Measurements from ENCODE around the gene VCAN. TPM values are rescaled to one million over a fixed set of nuclear protein-coding genes. Genes with fewer than 3 reads are reported as not detected.

Gene VCAN
- polyA plus RNA-seq, 1 donor from 2014 or later, result 1,185 TPM

- H2AFZ ChIP-seq (ENCODE audit: low read depth, low read length), result no peak overlapping the region
- H3K27ac ChIP-seq (ENCODE audit: low read length), result no peak overlapping the region
- no peak for TF ChIP-seq CTCF (IDR thresholded peaks at IDR 0.05; ENCODE audit: poor library complexity, severe bottlenecking)
- TF ChIP-seq MXI1 (conservative IDR thresholded peaks at IDR 0.05; ENCODE audit: poor library complexity, severe bottlenecking), result no peak
- TF ChIP-seq TAF1 (IDR thresholded peaks at IDR 0.05; ENCODE audit: low read depth), result no peak
- no peak for TF ChIP-seq EZH2 (IDR thresholded peaks at IDR 0.05; ENCODE audit: borderline replicate concordance, insufficient read depth, low read length, poor library complexity, severe bottlenecking)
- no peak for TF ChIP-seq RAD21 (conservative IDR thresholded peaks at IDR 0.05)
- no peak for TF ChIP-seq SMC3 (conservative IDR thresholded peaks at IDR 0.05; ENCODE audit: poor library complexity)
- TF ChIP-seq, protein P1, sequence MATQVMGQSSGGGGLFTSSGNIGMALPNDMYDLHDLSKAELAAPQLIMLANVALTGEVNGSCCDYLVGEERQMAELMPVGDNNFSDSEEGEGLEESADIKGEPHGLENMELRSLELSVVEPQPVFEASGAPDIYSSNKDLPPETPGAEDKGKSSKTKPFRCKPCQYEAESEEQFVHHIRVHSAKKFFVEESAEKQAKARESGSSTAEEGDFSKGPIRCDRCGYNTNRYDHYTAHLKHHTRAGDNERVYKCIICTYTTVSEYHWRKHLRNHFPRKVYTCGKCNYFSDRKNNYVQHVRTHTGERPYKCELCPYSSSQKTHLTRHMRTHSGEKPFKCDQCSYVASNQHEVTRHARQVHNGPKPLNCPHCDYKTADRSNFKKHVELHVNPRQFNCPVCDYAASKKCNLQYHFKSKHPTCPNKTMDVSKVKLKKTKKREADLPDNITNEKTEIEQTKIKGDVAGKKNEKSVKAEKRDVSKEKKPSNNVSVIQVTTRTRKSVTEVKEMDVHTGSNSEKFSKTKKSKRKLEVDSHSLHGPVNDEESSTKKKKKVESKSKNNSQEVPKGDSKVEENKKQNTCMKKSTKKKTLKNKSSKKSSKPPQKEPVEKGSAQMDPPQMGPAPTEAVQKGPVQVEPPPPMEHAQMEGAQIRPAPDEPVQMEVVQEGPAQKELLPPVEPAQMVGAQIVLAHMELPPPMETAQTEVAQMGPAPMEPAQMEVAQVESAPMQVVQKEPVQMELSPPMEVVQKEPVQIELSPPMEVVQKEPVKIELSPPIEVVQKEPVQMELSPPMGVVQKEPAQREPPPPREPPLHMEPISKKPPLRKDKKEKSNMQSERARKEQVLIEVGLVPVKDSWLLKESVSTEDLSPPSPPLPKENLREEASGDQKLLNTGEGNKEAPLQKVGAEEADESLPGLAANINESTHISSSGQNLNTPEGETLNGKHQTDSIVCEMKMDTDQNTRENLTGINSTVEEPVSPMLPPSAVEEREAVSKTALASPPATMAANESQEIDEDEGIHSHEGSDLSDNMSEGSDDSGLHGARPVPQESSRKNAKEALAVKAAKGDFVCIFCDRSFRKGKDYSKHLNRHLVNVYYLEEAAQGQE (IDR thresholded peaks at IDR 0.05; ENCODE audit: borderline replicate concordance), result no peak
- no peak for TF ChIP-seq EP300 (conservative IDR thresholded peaks at IDR 0.05; ENCODE audit: poor library complexity, severe bottlenecking)
- no peak for TF ChIP-seq POLR2AphosphoS5 (IDR thresholded peaks at IDR 0.05)
- peaks cover 98% of the 10 kb centered on the region for H3K79me2 ChIP-seq (replicated peaks; ENCODE audit: insufficient read depth, low read length)
- H3K9ac ChIP-seq (ENCODE audit: low read length), result no peak overlapping the region
- H3F3A ChIP-seq (ENCODE audit: insufficient read depth, low read length, poor library complexity, severe bottlenecking), result peaks cover 8% of the 10 kb centered on the region
- H3K9me3 ChIP-seq (ENCODE audit: low read length), result no peaks in the 10 kb centered on the region
- no peaks in the 10 kb centered on the region for H3K27me3 ChIP-seq (ENCODE audit: insufficient read depth, low read depth, low read length)
- peak overlapping the region; percentile 39 for H3K4me3 ChIP-seq (ENCODE audit: low read length)
- H4K20me1 ChIP-seq (ENCODE audit: insufficient read depth), result peaks cover 98% of the 10 kb centered on the region
- H3K36me3 ChIP-seq (ENCODE audit: insufficient read depth, low read length), result peaks cover 74% of the 10 kb centered on the region
- H3K9me2 ChIP-seq (ENCODE audit: insufficient read depth, low read length), result no peaks in the 10 kb centered on the region
- H3K4me2 ChIP-seq (ENCODE audit: low read length), result peak overlapping the region; percentile 3
Measured at GRCh38 chr5:83523929-83524328, 52.4 kb downstream of the VCAN start.

- no peaks in the 10 kb centered on the region for H3K27me3 ChIP-seq (ENCODE audit: insufficient read depth, low read depth, low read length)
- H3K79me2 ChIP-seq (replicated peaks; ENCODE audit: insufficient read depth, low read length), result peaks cover 97% of the 10 kb centered on the region
- no peaks in the 10 kb centered on the region for H3K9me3 ChIP-seq (ENCODE audit: low read length)
- peak overlapping the region; percentile 39 for H3K4me3 ChIP-seq (ENCODE audit: low read length)
- no peak overlapping the region for H2AFZ ChIP-seq (ENCODE audit: low read depth, low read length)
- peaks cover 70% of the 10 kb centered on the region for H3K36me3 ChIP-seq (ENCODE audit: insufficient read depth, low read length)
- TF ChIP-seq MXI1 (conservative IDR thresholded peaks at IDR 0.05; ENCODE audit: poor library complexity, severe bottlenecking), result no peak
- no peak for TF ChIP-seq POLR2AphosphoS5 (IDR thresholded peaks at IDR 0.05)
- TF ChIP-seq, protein P1 (IDR thresholded peaks at IDR 0.05; ENCODE audit: borderline replicate concordance), result no peak
- TF ChIP-seq EZH2 (IDR thresholded peaks at IDR 0.05; ENCODE audit: borderline replicate concordance, insufficient read depth, low read length, poor library complexity, severe bottlenecking), result no peak
- peak overlapping the region; percentile 3 for H3K4me2 ChIP-seq (ENCODE audit: low read length)
- H3K9me2 ChIP-seq (ENCODE audit: insufficient read depth, low read length), result no peaks in the 10 kb centered on the region
- no peak overlapping the region for H3K9ac ChIP-seq (ENCODE audit: low read length)
- H3K27ac ChIP-seq (ENCODE audit: low read length), result no peak overlapping the region
- peaks cover 8% of the 10 kb centered on the region for H3F3A ChIP-seq (ENCODE audit: insufficient read depth, low read length, poor library complexity, severe bottlenecking)
- H4K20me1 ChIP-seq (ENCODE audit: insufficient read depth), result peaks cover 96% of the 10 kb centered on the region
Measured at GRCh38 chr5:83524345-83524744, 52.8 kb downstream of the VCAN start.

All from neural cell (in vitro differentiated cells).